ENCODE data around the gene RALBP1.
"Not testable (repeated sequence)": the region's sequence is repeated elsewhere in the genome, so short reads cannot be mapped to it uniquely, and the experiment has no call there.

The RALBP1 gene

GRCh38 chr18:9474983-9475642, at the start of gene RALBP1:
RALBP1 (plus strand) TSS chr18:9475513; CDS start chr18:9513046, 37,533 bp downstream.
- intact Hi-C loops (cut with DNase I), result loop anchor here (2.0 to 5.0 kb wide), 2 partner anchors 137 to 140 kb away; partner anchors contain the start of genes PPP4R1 and TWSG1

GRCh38 chr18:9426753-9427152, 48.6 kb upstream of the RALBP1 start:
- no peak for DNase-seq
- intact Hi-C loops (cut with DNase I), result no loop called here

More at GRCh38 chr18:9474983-9475642, at the start of gene RALBP1:
- peak; percentile 99 to 100 (median 100) for DNase-seq

GRCh38 chr18:9428301-9428706, 47.0 kb upstream of the RALBP1 start:
- intact Hi-C loops (cut with DNase I), result no loop called here
- DNase-seq, result peak in 1 of 10 donors; percentile 54

GRCh38 chr18:9428862-9429661, 46.3 kb upstream of the RALBP1 start:
- no peak for DNase-seq

GRCh38 chr18:9429662-9429993, 45.7 kb upstream of the RALBP1 start:
- no peak for DNase-seq
- intact Hi-C loops (cut with DNase I), result no loop called here

More at GRCh38 chr18:9428862-9429661, 46.3 kb upstream of the RALBP1 start:
- intact Hi-C loops (cut with DNase I), result no loop called here

- intact Hi-C loops (cut with DNase I), result not testable (repeated sequence)
- DNase-seq, result peak in 1 of 10 donors; percentile 52
Measured at GRCh38 chr18:9430315-9430714, 45.0 kb upstream of the RALBP1 start.

- intact Hi-C loops (cut with DNase I), result no loop called here
- DNase-seq, result no peak
Measured at GRCh38 chr18:9431296-9431695, 44.0 kb upstream of the RALBP1 start.

- DNase-seq; intact Hi-C loops (cut with DNase I): not testable (repeated sequence)
Measured at GRCh38 chr18:9433122-9433521, 42.2 kb upstream of the RALBP1 start.

- no peak for DNase-seq
- intact Hi-C loops (cut with DNase I), result no loop called here
Measured at GRCh38 chr18:9433671-9434121, 41.6 kb upstream of the RALBP1 start.

- no peak for DNase-seq
- intact Hi-C loops (cut with DNase I), result no loop called here
Measured at GRCh38 chr18:9434122-9434701, 41.1 kb upstream of the RALBP1 start.

GRCh38 chr18:9435041-9435440, 40.3 kb upstream of the RALBP1 start:
- DNase-seq, result no peak

GRCh38 chr18:9436206-9436929, 38.9 kb upstream of the RALBP1 start:
- intact Hi-C loops (cut with DNase I), result no loop called here
- no peak for DNase-seq

More at GRCh38 chr18:9435041-9435440, 40.3 kb upstream of the RALBP1 start:
- intact Hi-C loops (cut with DNase I), result no loop called here

GRCh38 chr18:9437021-9437437, 38.3 kb upstream of the RALBP1 start:
- no peak for DNase-seq
- intact Hi-C loops (cut with DNase I), result no loop called here

GRCh38 chr18:9437672-9438071, 37.6 kb upstream of the RALBP1 start:
- DNase-seq, result no peak
- intact Hi-C loops (cut with DNase I), result no loop called here

- DNase-seq, result no peak
- intact Hi-C loops (cut with DNase I), result no loop called here
Measured at GRCh38 chr18:9441061-9441460, 34.3 kb upstream of the RALBP1 start.

- intact Hi-C loops (cut with DNase I), result no loop called here
Measured at GRCh38 chr18:9444549-9444948, 30.8 kb upstream of the RALBP1 start.

GRCh38 chr18:9446839-9447238, 28.5 kb upstream of the RALBP1 start:
- DNase-seq, result no peak
- intact Hi-C loops (cut with DNase I), result no loop called here

More at GRCh38 chr18:9444549-9444948, 30.8 kb upstream of the RALBP1 start:
- no peak for DNase-seq

GRCh38 chr18:9447334-9447733, 28.0 kb upstream of the RALBP1 start:
- DNase-seq, result no peak
- intact Hi-C loops (cut with DNase I), result no loop called here

GRCh38 chr18:9449600-9450414, 25.5 kb upstream of the RALBP1 start:
- DNase-seq, result no peak
- intact Hi-C loops (cut with DNase I), result no loop called here

- DNase-seq; intact Hi-C loops (cut with DNase I): not testable (repeated sequence)
Measured at GRCh38 chr18:9450920-9451319, 24.4 kb upstream of the RALBP1 start.

Data from posterior cingulate gyrus (tissue), 11 donors.